NT2/D1 (cell line): Measurements from ENCODE around the gene SLC16A13.

Source experiments
- DNase-seq: peaks from one replicate; pipeline ENCODE4 v3.0.0-alpha.2; 2011; ENCODE audit warnings: low read depth, low spot score
- H3K27me3 ChIP-seq: 2 replicates; pipeline ENCODE4 v1.6.0; 2011; ENCODE audit warnings: mild to moderate bottlenecking; ENCODE audit not compliant: insufficient read length, insufficient read depth
- H3K36me3 ChIP-seq: 2 replicates; pipeline ENCODE4 v1.6.1; 2011; ENCODE audit warnings: mild to moderate bottlenecking, low read length, mixed read lengths; ENCODE audit not compliant: insufficient read depth, insufficient read length
- H3K4me1 ChIP-seq: 2 replicates; pipeline ENCODE4 v1.5.1; 2011; ENCODE audit not compliant: insufficient read depth, insufficient read length
- H3K4me3 ChIP-seq: 2 replicates; pipeline ENCODE4 v1.5.1; 2011; ENCODE audit warnings: low read depth; ENCODE audit not compliant: insufficient read length
- H3K9ac ChIP-seq: 2 replicates; pipeline ENCODE4 v1.6.0; 2011; ENCODE audit warnings: low read depth; ENCODE audit not compliant: insufficient read length
- H3K9me3 ChIP-seq: 2 replicates; pipeline ENCODE4 v1.5.1; 2011; ENCODE audit warnings: mild to moderate bottlenecking, low read length; ENCODE audit not compliant: insufficient read depth
- SUZ12 ChIP-seq: IDR thresholded peaks from 2 replicates; pipeline ENCODE4 v1.6.1; 2011; ENCODE audit not compliant: insufficient read length, insufficient read depth; ENCODE audit errors: extremely low read depth
- YY1 ChIP-seq: IDR thresholded peaks from 2 replicates; pipeline ENCODE4 v1.6.1; 2011; ENCODE audit not compliant: insufficient read length, insufficient read depth
- ZNF274 ChIP-seq: IDR thresholded peaks from 2 replicates; pipeline ENCODE4 v1.6.1; 2011; ENCODE audit warnings: mild to moderate bottlenecking, low read depth, low read length

The SLC16A13 gene

GRCh38 chr17:7060165-7060891, 24.5 kb downstream of the SLC16A13 start:
- Histone ChIP-seq H3K4me1 (peaks cover 9% of the 10 kb centered on the region), H3K36me3 (no peaks in the 10 kb centered on the region), H3K4me3 (no peak overlapping the region), H3K27me3 (no peaks in the 10 kb centered on the region), H3K9me3 (no peaks in the 10 kb centered on the region), H3K9ac (no peak overlapping the region)
- no peak for TF ChIP-seq YY1
- DNase-seq, result no peak

GRCh38 chr17:7063518-7064094, 27.8 kb downstream of the SLC16A13 start:
- Histone ChIP-seq H3K9me3 (peaks cover 18% of the 10 kb centered on the region), H3K36me3 (no peaks in the 10 kb centered on the region), H3K4me3 (no peak overlapping the region), H3K9ac (no peak overlapping the region), H3K4me1 (peaks cover 9% of the 10 kb centered on the region), H3K27me3 (no peaks in the 10 kb centered on the region)
- TF ChIP-seq ZNF274, result no peak
- no peak for TF ChIP-seq SUZ12
- TF ChIP-seq YY1, result no peak
- no peak for DNase-seq

GRCh38 chr17:7064261-7064660, 28.4 kb downstream of the SLC16A13 start:
- DNase-seq, result no peak
- Histone ChIP-seq H3K27me3 (no peaks in the 10 kb centered on the region), H3K36me3 (no peaks in the 10 kb centered on the region), H3K4me1 (peaks cover 9% of the 10 kb centered on the region), H3K9me3 (peaks cover 23% of the 10 kb centered on the region), H3K4me3 (no peak overlapping the region), H3K9ac (no peak overlapping the region)
- no peak for TF ChIP-seq ZNF274
- TF ChIP-seq SUZ12, result no peak
- no peak for TF ChIP-seq YY1

- no peak for DNase-seq
- H3K9me3 ChIP-seq, result peaks cover 23% of the 10 kb centered on the region
- no peak overlapping the region for H3K9ac ChIP-seq
- H3K4me1 ChIP-seq, result peaks cover 9% of the 10 kb centered on the region
- TF ChIP-seq SUZ12, result no peak
- no peak for TF ChIP-seq ZNF274
- no peak for TF ChIP-seq YY1
- H3K4me3 ChIP-seq, result no peak overlapping the region
- H3K36me3 ChIP-seq, result no peaks in the 10 kb centered on the region
- H3K27me3 ChIP-seq, result no peaks in the 10 kb centered on the region
These were observed 31.4 kb downstream of the SLC16A13 start for GRCh38 chr17:7067198-7067597.

GRCh38 chr17:7068268-7068667, 32.5 kb downstream of the SLC16A13 start:
- Histone ChIP-seq H3K36me3 (no peaks in the 10 kb centered on the region), H3K9me3 (peaks cover 23% of the 10 kb centered on the region), H3K9ac (no peak overlapping the region), H3K27me3 (no peaks in the 10 kb centered on the region), H3K4me1 (peaks cover 6% of the 10 kb centered on the region), H3K4me3 (no peak overlapping the region)
- TF ChIP-seq ZNF274, result no peak
- TF ChIP-seq SUZ12, result no peak
- TF ChIP-seq YY1, result no peak
- DNase-seq, result no peak

- Histone ChIP-seq H3K4me3 (no peak overlapping the region), H3K27me3 (no peaks in the 10 kb centered on the region), H3K9ac (no peak overlapping the region), H3K36me3 (no peaks in the 10 kb centered on the region), H3K4me1 (no peaks in the 10 kb centered on the region), H3K9me3 (peaks cover 23% of the 10 kb centered on the region)
- no peak for TF ChIP-seq ZNF274
- TF ChIP-seq YY1, result no peak
- TF ChIP-seq SUZ12, result no peak
- no peak for DNase-seq
These were observed 34.9 kb downstream of the SLC16A13 start for GRCh38 chr17:7070712-7071111.

GRCh38 chr17:7072406-7072805, 36.6 kb downstream of the SLC16A13 start:
- H3K4me3 ChIP-seq, result no peak overlapping the region
- H3K27me3 ChIP-seq, result no peaks in the 10 kb centered on the region
- DNase-seq, result no peak
- peaks cover 17% of the 10 kb centered on the region for H3K9me3 ChIP-seq
- no peaks in the 10 kb centered on the region for H3K36me3 ChIP-seq
- H3K9ac ChIP-seq, result no peak overlapping the region
- no peaks in the 10 kb centered on the region for H3K4me1 ChIP-seq
- TF ChIP-seq ZNF274 (no peak), SUZ12 (no peak), YY1 (no peak)

- no peaks in the 10 kb centered on the region for H3K9me3 ChIP-seq
- no peak overlapping the region for H3K4me3 ChIP-seq
- H3K9ac ChIP-seq, result no peak overlapping the region
- no peaks in the 10 kb centered on the region for H3K36me3 ChIP-seq
- TF ChIP-seq ZNF274, result no peak
- no peak for TF ChIP-seq YY1
- no peak for TF ChIP-seq SUZ12
- no peaks in the 10 kb centered on the region for H3K4me1 ChIP-seq
- no peak for DNase-seq
- no peaks in the 10 kb centered on the region for H3K27me3 ChIP-seq
These were observed 39.1 kb downstream of the SLC16A13 start for GRCh38 chr17:7074931-7075330.
